GM18861 (cell line): ENCODE results near the gene HOXA13.
A peak's percentile ranks its signal among the peaks of the same experiment; 100 is the strongest.

ENCODE experiments used
- ATAC-seq: cut with Tn5 transposase; IDR thresholded peaks from one replicate; pipeline ENCODE4 v1.9.1; 2021; ENCODE audit not compliant: unreplicated experiment

Gene HOXA13

DNA sequence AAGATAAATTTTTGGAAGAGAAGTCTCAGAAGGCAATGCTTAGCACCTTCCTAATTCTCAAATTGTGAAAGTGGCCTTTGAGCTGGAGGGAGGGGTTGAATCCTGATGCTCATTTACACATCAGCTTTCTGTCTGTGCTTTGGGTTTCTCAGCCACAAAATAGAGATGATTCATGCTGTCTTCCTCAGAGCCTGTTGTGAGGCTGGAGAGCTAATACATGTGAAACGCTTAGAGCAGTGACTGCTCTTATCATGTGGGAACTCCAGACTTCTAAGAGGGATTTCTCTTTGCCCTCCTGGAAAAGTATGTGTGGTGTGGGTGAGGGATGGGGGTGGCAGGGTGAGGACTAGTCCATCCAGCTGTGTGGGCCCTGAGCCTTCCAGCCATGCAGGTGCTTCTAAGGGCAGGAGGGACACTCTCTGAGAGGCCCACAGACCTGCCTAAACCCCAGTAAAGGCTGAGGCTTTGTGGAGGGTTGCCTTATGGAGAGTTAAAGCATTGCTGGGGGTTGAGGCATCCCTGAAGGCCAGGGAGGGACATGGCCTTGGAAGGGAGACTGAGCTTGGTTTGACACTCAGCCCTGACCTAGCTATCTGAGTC is 37.9 kb upstream of the HOXA13 start:
- ATAC-seq = no peak

- ATAC-seq = no peak
These were observed 35.8 kb upstream of the HOXA13 start for GRCh38 chr7:27235387-27236311.

- no peak for ATAC-seq
These were observed 29.6 kb upstream of the HOXA13 start for GRCh38 chr7:27229448-27229847.

DNA sequence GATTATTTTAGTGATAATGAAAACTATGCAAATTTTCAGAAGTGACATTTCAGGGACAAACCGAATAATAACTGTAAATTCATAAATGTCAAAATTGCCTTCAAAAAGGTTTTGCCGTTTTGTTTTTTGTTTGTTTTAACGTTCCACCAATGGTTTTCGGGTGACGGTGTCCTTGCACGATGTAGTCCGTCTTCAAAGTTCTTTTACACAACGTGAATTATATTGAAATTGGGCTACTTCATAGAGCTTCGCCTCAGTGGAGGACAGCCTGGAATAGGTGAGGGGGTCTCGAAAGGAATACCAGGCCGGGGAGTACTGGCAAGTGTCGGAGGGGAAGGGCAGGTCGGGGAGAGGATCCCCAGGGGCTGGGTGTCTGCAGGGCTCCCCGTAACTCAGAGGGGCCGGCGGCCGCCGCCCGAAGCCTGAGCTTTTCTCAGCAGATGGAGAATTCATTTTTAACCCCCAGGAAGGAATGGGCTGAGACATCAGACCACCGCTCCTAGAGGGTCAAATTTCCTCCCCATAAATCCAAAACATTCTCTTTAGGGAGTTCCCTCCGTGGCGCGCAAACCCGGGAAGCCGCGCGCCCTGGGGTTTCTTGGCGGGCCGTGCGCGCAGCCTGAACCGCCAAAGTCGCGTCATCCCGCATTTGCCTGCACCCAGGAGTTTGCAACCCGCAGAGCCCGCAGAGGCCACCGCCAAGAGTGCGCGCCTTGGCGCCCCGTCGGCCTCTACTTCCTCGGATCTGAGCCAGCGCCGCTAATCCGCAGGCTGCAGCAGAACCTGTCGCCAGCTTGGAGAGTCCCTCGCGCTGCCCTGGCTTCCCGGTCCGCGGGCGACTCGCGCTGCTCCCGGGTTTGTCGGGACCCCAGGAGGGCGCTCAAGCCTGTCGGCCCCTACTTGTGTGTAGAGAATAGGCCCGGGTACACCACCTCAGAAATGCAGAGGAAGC is 25.4 kb upstream of the HOXA13 start:
- no peak for ATAC-seq

GRCh38 chr7:27223941-27224575 is 24.2 kb upstream of the HOXA13 start:
- ATAC-seq = no peak

DNA sequence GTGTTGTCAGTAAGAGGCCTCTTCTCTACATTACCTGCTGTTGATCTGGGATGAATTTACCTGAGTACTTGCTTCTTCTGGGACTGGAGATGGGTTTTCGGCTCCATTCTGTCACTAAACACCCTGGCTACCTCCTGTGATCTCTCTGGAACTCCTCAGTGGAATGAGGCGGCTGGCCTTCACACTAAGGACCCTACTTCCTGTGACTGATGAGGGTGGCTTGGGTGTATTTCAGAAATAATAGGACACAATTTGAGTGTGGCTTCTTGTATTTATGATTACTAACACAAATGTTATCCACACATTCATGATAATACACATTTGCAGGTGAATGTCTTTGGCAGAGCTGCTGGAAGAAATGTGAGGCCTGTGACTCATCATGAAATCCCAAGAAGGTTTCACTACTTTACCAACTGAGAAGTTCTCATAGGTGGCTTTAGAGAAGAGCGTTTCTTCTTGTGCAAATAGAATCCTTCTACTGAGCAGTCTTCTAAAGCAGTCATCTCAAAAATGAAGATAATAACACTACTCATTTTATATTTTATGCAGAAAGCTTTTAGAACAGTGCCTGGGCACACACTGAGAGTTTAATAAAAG is 21.4 kb upstream of the HOXA13 start:
- ATAC-seq = peak; percentile 45

DNA sequence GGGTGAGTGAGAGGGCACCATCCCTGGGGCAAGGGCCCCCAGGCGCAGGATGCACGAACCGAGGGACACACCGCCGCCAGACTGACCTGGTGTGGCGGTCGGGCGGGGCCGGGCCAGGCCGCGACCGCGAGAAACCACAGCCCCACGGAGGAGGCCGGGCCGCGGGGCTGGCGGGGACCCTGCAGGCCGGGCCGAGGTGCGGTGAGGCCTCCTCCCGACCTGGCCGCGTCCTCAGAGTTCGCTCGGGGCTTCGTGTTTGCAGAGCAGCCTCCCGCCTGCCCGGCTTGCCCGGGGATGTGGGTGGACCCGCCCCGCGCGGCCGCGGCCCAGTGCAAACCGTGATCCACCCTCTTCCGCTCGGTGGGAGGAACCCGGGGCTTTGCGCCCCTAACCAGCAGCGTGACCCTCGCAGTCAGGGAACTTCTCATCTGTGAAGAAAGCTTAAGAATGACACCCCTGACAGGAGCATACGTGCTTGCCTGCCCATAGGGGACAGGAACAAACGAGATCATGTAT is 20.6 kb upstream of the HOXA13 start:
- no peak for ATAC-seq

DNA sequence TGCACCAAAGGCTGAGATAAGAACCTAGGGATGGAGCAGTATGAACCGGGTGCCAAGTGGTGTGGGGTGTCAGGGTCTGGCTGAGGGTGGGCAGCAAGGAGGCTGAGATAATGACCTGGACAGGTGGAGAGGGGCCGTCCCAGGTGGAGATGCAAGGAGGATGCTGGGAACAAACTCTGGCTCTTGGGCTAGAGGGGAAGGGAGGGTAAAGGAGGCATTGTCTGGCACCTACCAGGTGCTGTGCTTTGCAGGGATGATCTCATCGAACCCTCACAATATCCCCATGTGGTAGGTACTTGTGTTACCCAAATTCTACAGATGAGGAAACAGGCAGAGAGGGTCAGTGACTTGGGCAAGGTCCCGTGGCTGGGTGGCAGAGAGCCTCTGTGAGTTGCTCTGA is 19.9 kb upstream of the HOXA13 start:
- ATAC-seq = no peak

DNA sequence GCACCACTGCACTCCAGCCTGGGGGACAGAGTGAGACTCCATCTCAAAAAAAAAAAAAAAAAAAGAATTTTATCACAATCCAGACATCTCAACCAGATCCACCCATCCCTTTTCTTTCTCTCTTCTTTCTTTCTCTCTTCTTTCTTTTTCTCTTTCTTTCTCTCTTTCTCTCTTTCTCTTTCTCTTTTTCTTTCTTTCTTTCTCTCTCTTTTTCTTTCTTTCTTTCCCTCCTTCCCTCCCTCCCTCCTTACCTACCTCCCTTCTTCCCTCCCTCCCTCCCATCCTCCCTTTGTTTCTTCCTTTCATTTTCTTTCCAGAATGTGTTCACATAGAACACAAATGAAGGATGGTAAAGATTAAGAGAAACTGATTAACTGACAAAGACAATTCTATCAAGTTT is 18.1 kb upstream of the HOXA13 start:
- no peak for ATAC-seq

DNA sequence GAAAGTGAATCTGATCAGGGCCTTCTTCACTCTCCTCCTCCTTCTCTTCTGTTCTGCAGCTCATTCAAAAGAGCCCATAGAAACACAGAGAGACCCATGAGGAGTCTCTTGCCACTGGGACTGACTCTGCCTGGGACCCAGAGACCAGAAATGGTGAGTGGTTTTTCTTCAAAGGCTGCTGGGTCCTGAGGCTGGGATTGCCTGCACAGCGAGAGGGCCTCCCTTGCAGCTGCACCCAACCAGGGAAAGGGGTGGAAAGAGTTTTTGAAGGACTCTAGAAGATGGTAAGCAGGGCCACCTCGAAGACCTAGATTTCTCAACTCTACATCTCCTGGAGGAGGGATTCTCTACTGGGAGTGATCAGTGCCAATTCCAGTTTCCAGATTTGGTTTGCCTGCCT is 15.5 kb upstream of the HOXA13 start:
- ATAC-seq = no peak

- no peak for ATAC-seq
These were observed 14.5 kb upstream of the HOXA13 start for GRCh38 chr7:27214239-27214950.

DNA sequence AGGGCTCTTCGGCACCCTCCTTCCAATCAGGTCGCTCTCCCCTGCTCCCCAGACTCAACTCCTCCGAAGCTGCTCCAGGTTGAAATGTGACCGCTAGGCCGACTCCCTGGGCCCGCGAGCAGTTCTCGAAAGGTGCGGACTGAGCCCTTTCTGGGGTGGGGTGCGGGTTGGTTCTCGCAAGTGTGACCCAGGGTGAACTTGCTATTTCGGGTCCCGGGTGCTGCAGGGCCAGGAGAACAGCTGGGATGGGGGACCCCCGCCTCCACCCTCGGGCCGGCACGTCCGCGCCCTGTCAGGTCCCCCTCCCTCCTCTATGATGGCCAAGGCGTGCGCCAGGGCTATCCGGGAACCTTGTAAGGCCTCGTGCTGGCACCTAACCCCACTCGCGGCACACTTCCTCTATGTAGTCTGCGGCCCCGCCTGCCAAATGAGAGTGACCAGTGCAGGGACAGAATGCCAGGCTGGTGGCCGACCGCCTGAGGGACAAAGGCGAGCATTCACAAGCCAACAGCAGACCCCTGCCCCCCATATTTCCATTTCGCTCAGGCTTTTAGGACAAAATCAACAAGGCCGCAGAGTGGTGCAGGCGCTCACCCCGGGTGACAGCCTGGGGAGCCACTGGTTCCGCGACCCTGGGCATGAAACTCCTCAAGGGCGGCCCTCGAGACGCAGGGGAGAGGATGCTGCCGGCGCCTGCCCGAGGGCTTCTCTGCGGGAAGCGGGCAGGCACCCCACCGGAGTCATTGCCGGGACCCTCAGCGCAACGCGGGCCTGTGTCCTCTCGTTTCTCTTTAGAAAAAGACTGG is 13.7 kb upstream of the HOXA13 start:
- ATAC-seq = no peak

GRCh38 chr7:27212497-27213432 is 12.9 kb upstream of the HOXA13 start:
- no peak for ATAC-seq

DNA sequence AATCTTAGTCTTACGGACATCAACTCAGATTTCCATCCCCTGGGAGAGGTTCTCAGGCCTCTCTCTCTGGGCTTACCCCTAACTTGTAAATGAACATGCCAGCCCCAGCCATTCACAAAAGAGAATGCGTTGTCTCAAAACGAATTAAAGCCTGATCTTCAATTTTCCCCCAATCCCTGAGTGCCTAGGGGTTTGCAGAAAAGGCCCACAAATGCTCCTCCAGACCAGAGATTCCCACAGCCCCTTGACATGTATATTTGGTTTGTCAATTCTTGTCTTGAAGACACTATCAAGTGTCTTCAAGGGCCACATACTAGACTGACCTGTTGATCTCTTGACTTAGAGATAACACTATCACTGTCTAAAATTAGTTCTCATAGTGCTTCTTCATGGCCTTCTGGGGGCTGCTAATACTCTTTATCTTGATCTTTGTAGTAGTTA is 11.9 kb upstream of the HOXA13 start:
- no peak for ATAC-seq

DNA sequence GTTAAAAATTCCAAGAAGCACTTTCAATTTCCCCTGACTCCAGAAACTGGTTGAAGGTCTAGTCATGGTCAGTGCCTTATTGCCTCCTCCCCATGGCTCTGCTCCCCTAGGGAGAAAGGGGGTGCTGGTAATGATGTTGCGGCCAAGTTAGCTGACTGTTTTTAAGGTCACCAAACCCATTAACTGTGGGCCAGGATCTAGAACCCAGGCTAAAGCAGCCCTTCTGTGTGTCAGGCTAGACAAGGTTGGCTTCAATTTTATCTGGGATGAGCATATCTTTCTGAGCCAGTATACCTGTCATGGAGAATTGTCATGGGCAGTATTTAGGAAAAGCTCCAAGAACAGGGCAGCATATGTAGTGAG is 11.2 kb upstream of the HOXA13 start:
- ATAC-seq = no peak

DNA sequence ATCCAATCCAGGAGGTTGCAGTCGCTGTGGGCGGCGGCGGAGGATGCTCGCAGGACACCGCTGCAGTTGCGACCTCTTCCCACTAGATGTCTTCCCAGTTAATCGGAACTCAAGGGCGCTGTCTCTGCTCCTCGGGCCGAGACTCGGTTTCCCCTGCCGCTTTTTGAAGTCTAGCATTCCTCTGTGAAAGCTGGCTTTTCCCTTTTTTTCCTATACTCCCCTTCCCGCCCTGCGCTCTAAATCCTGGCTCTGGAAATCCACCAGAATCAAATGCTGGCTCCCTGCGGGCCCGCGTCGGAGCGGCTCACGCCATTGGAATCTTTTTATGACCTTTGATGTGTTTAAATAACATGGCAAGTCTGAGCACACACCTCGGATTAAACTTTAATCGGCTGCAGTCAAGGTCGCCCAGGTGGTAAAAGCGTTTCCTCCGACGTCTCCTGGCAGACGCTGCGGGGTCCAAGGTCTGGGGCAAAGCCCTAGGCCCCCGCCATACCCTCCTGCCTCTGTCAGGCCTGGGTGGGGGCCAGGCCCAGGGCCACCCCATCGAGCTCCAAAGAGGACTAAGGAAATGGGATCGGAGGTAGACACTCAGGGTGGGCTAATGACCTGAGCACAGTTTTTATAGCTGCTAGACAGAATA is 10.7 kb upstream of the HOXA13 start:
- ATAC-seq = no peak

GRCh38 chr7:27209933-27210440 is 10.1 kb upstream of the HOXA13 start:
- ATAC-seq = no peak
